Neural crest cell (in vitro differentiated cells): ENCODE data around the gene SLC25A2. TPM values are rescaled to one million over a fixed set of nuclear protein-coding genes. Genes with fewer than 3 reads are reported as not detected.

Source experiments
- DNase-seq: peaks from one replicate; pipeline ENCODE4 v3.0.0; 2021; ENCODE audit warnings: low read depth, mixed read lengths, low spot score
- H3K27ac Mint-ChIP-seq: one replicate; pipeline ENCODE4 v1.8.0; 2021; ENCODE audit warnings: mild to moderate bottlenecking, mixed read lengths; ENCODE audit not compliant: unreplicated experiment
- H3K27me3 Mint-ChIP-seq: 2 replicates; pipeline ENCODE4 v1.8.0; 2021; ENCODE audit warnings: low read depth, mild to moderate bottlenecking, mixed read lengths
- H3K36me3 Mint-ChIP-seq: 2 replicates; pipeline ENCODE4 v1.8.0; 2021; ENCODE audit warnings: low read depth, mild to moderate bottlenecking, mixed read lengths
- H3K4me1 Mint-ChIP-seq: 2 replicates; pipeline ENCODE4 v1.8.0; 2021; ENCODE audit warnings: mixed read lengths
- H3K4me3 Mint-ChIP-seq: one replicate; pipeline ENCODE4 v1.8.0; 2021; ENCODE audit warnings: mild to moderate bottlenecking, mixed read lengths
- H3K9me3 Mint-ChIP-seq: 2 replicates; pipeline ENCODE4 v1.8.0; 2021; ENCODE audit warnings: mixed read lengths
- CTCF ChIP-seq: fragments of 200-600 bp; sonication (generic); conservative IDR thresholded peaks from 2 replicates; pipeline ENCODE4 v1.5.0; 2021; ENCODE audit warnings: antibody characterized with exemption, mild to moderate bottlenecking
- total RNA-seq: library from RNA; stranded (reverse); gene quantifications from 2 replicates; pipeline ENCODE4 v1.2.1, GENCODE V29; 2021

SLC25A2 gene
- total RNA-seq, 1 donor from 2014 or later, result 0.72 TPM

DNA sequence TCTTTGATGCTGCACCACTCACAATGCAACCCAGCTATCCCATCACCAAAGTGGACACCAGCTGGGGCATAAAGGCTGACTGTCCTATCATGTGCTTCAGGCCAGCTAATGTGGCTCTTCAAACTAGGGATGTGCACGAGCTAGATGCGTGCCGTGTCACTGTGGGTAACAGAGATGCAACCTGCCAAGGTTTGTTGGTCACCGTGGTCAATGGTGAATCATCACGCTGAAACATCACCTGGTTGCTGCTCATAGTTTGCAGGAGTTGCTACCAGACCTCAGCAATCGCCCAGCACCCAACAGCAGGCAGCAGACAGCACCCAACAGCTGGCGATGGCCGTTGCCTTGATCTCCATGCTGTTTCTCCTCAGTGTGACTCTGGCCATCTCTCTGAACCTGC is 24.4 kb upstream of the SLC25A2 start:
- Mint-ChIP-seq H3K4me1 (no peaks in the 10 kb centered on the region), H3K9me3 (peaks cover 11% of the 10 kb centered on the region), H3K27me3 (peaks cover 2% of the 10 kb centered on the region), H3K36me3 (peaks cover 23% of the 10 kb centered on the region), H3K27ac (no peak overlapping the region), H3K4me3 (no peak overlapping the region)
- no peak for TF ChIP-seq CTCF
- no peak for DNase-seq

GRCh38 chr5:141326088-141326854 is 22.4 kb upstream of the SLC25A2 start:
- Mint-ChIP-seq H3K36me3 (peaks cover 28% of the 10 kb centered on the region), H3K4me1 (no peaks in the 10 kb centered on the region), H3K27ac (peak overlapping the region; percentile 92), H3K4me3 (peak overlapping the region; percentile 62), H3K27me3 (peaks cover 2% of the 10 kb centered on the region), H3K9me3 (peaks cover 11% of the 10 kb centered on the region)
- no peak for DNase-seq
- peak; percentile 64 for TF ChIP-seq CTCF

DNA sequence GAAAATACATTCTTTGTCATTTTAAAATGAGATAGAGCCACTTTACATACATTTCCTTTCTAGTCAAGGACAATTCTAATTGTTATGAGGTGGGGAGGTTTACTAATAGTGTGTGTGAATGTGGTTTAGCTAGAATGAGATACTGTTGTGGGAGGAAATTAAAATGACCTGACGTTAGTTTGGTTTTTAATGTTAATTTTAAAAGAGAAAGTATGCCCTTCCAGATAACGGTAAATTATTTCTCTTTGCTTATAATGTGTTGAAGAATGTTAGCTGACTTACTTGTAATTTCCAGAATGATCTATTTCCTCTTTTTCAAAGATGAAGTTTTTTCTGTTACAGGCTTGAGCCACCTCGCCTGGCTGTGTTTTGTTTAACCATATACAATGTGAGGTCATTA is 18.4 kb upstream of the SLC25A2 start:
- no peak for TF ChIP-seq CTCF
- peaks cover 24% of the 10 kb centered on the region for H3K4me1 Mint-ChIP-seq
- no peak for DNase-seq
- peak overlapping the region; percentile 94 for H3K4me3 Mint-ChIP-seq
- peaks cover 28% of the 10 kb centered on the region for H3K9me3 Mint-ChIP-seq
- peaks cover 49% of the 10 kb centered on the region for H3K36me3 Mint-ChIP-seq
- no peak overlapping the region for H3K27ac Mint-ChIP-seq
- H3K27me3 Mint-ChIP-seq, result peaks cover 12% of the 10 kb centered on the region

- Mint-ChIP-seq H3K27me3 (peaks cover 10% of the 10 kb centered on the region), H3K4me3 (peak within 1 kb of the TSS; percentile 94), H3K36me3 (peaks cover 52% of the 10 kb centered on the region), H3K4me1 (peaks cover 27% of the 10 kb centered on the region), H3K27ac (peak within 1 kb of the TSS; percentile 96), H3K9me3 (peaks cover 28% of the 10 kb centered on the region)
- TF ChIP-seq CTCF, result peak; percentile 97
- peak; percentile 94 for DNase-seq
Measured at GRCh38 chr5:141320225-141321169, 16.6 kb upstream of the SLC25A2 start, which contains the start of gene TAF7. Gene TAF7, minus strand, starts transcription at chr5:141320784. Its CDS starts 740 bp downstream, at chr5:141320044.

- H3K4me1 Mint-ChIP-seq, result peaks cover 27% of the 10 kb centered on the region
- peak overlapping the region; percentile 94 for H3K4me3 Mint-ChIP-seq
- peaks cover 60% of the 10 kb centered on the region for H3K36me3 Mint-ChIP-seq
- H3K27ac Mint-ChIP-seq, result peak overlapping the region; percentile 96
- H3K27me3 Mint-ChIP-seq, result peaks cover 10% of the 10 kb centered on the region
- TF ChIP-seq CTCF, result no peak
- no peak for DNase-seq
- peaks cover 36% of the 10 kb centered on the region for H3K9me3 Mint-ChIP-seq
Measured at GRCh38 chr5:141319699-141320098, 15.8 kb upstream of the SLC25A2 start.
